ENCODE measurements around the gene ZNF862.

ZNF862 gene

GRCh38 chr7:149866779-149867447 lies 28.7 kb downstream of the ZNF862 start:
- no peak for TF ChIP-seq CTCF (IDR thresholded peaks at IDR 0.05; ENCODE audit: borderline replicate concordance, control extremely low read depth, extremely low read depth, insufficient read depth, missing control alignments)
- no peak for DNase-seq (ENCODE audit: low spot score)
- in situ Hi-C loops (cut with MboI; ENCODE audit: low sequenced_read_pairs, unreplicated experiment), result no loop called here

- in situ Hi-C loops (cut with MboI; ENCODE audit: low sequenced_read_pairs, unreplicated experiment), result no loop called here
Measured at GRCh38 chr7:149867762-149868622, 29.8 kb downstream of the ZNF862 start.

GRCh38 chr7:149868623-149869290 lies 30.6 kb downstream of the ZNF862 start:
- TF ChIP-seq CTCF (IDR thresholded peaks at IDR 0.05; ENCODE audit: borderline replicate concordance, control extremely low read depth, extremely low read depth, insufficient read depth, missing control alignments), result no peak
- DNase-seq (ENCODE audit: low spot score), result no peak
- in situ Hi-C loops (cut with MboI; ENCODE audit: low sequenced_read_pairs, unreplicated experiment), result no loop called here

More at GRCh38 chr7:149867762-149868622, 29.8 kb downstream of the ZNF862 start:
- DNase-seq (ENCODE audit: low spot score), result no peak
- no peak for TF ChIP-seq CTCF (IDR thresholded peaks at IDR 0.05; ENCODE audit: borderline replicate concordance, control extremely low read depth, extremely low read depth, insufficient read depth, missing control alignments)

GRCh38 chr7:149869291-149869650 lies 31.1 kb downstream of the ZNF862 start:
- in situ Hi-C loops (cut with MboI; ENCODE audit: low sequenced_read_pairs, unreplicated experiment), result no loop called here
- DNase-seq (ENCODE audit: low spot score), result no peak
- TF ChIP-seq CTCF (IDR thresholded peaks at IDR 0.05; ENCODE audit: borderline replicate concordance, control extremely low read depth, extremely low read depth, insufficient read depth, missing control alignments), result no peak

- TF ChIP-seq CTCF (IDR thresholded peaks at IDR 0.05; ENCODE audit: borderline replicate concordance, control extremely low read depth, extremely low read depth, insufficient read depth, missing control alignments), result no peak
- no peak for DNase-seq (ENCODE audit: low spot score)
- in situ Hi-C loops (cut with MboI; ENCODE audit: low sequenced_read_pairs, unreplicated experiment), result no loop called here
Measured at GRCh38 chr7:149869867-149870266, 31.7 kb downstream of the ZNF862 start.

- no peak for TF ChIP-seq CTCF (IDR thresholded peaks at IDR 0.05; ENCODE audit: borderline replicate concordance, control extremely low read depth, extremely low read depth, insufficient read depth, missing control alignments)
- DNase-seq (ENCODE audit: low spot score), result no peak
- in situ Hi-C loops (cut with MboI; ENCODE audit: low sequenced_read_pairs, unreplicated experiment), result no loop called here
Measured at GRCh38 chr7:149870274-149870673, 32.1 kb downstream of the ZNF862 start.

Data from GM13976 (cell line).